Measurements from ENCODE around the gene THG1L. TPM values are rescaled to one million over a fixed set of nuclear protein-coding genes. Genes with fewer than 3 reads are reported as not detected.

The THG1L gene
- total and polyA plus RNA-seq, 10 of the 15 experiments (the other 5 are each of a cell fraction or from before 2014, with no cell fraction given), result 24.8 to 58.0 (median 34.5) TPM

DNA sequence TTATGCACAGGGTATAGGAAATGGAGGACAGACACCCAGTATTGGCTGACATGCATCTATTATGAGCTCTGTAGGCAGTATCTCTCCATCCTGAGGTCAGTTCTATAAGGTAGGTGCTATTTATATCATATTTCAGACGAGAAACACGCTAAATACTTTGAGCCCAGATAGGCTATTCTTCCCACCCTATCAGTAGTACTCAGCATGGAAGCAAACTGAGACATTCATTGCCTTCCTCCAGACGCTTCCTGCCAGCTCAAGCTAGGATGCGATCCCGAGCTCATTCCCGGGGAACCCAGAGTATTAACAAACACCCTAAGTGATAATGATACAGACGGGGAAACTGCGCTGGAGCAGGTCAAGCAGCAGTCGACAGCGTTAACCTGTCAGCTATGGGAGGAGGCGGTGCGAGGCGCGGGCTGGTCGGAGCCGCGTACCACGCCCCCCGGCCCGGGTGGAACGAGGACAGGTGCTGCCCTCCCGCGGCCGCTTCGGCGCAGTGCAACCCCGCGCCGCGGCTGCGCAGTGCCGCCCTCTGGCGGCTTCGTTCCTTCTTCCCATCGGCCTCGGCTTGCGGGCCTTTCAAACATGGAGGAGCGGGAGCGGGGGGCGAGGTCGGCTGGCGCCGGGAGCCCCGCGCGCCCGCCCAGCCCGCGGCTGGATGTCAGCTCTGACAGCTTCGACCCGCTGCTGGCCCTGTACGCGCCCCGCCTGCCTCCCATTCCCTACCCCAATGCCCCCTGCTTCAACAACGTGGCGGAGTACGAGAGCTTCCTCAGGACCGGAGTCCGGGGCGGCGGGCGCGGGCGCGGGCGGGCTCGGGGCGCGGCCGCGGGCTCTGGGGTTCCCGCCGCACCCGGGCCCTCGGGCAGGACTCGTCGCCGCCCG is 12.2 kb downstream of the THG1L start, which contains the start of gene LSM11 (continued):
- TF ChIP-seq ASH2L (IDR thresholded peaks at IDR 0.05; ENCODE audit: borderline replicate concordance, low read depth) (no peak), SREBF2 (IDR thresholded peaks at IDR 0.05; ENCODE audit: low read length) (no peak), MXI1 (IDR thresholded peaks at IDR 0.05; ENCODE audit: low read depth, low read length) (no peak), PML (IDR thresholded peaks at IDR 0.05; ENCODE audit: low read length) (no peak), ZZZ3 (IDR thresholded peaks at IDR 0.05; ENCODE audit: control insufficient read depth, insufficient read length, low read depth) (no peak), NFYA (IDR thresholded peaks at IDR 0.05; ENCODE audit: borderline replicate concordance, low read depth, low read length) (no peak), MEF2A (IDR thresholded peaks at IDR 0.05; ENCODE audit: insufficient read depth, low read depth, low read length) (0 out of 2 replicates have a peak, but pooled peaks have one; percentile 15)
- TF ChIP-seq, protein P1, sequence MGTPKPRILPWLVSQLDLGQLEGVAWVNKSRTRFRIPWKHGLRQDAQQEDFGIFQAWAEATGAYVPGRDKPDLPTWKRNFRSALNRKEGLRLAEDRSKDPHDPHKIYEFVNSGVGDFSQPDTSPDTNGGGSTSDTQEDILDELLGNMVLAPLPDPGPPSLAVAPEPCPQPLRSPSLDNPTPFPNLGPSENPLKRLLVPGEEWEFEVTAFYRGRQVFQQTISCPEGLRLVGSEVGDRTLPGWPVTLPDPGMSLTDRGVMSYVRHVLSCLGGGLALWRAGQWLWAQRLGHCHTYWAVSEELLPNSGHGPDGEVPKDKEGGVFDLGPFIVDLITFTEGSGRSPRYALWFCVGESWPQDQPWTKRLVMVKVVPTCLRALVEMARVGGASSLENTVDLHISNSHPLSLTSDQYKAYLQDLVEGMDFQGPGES (IDR thresholded peaks at IDR 0.05), result 0 out of 2 replicates have a peak, but pooled peaks have one; percentile 31
- TF ChIP-seq, protein P2, sequence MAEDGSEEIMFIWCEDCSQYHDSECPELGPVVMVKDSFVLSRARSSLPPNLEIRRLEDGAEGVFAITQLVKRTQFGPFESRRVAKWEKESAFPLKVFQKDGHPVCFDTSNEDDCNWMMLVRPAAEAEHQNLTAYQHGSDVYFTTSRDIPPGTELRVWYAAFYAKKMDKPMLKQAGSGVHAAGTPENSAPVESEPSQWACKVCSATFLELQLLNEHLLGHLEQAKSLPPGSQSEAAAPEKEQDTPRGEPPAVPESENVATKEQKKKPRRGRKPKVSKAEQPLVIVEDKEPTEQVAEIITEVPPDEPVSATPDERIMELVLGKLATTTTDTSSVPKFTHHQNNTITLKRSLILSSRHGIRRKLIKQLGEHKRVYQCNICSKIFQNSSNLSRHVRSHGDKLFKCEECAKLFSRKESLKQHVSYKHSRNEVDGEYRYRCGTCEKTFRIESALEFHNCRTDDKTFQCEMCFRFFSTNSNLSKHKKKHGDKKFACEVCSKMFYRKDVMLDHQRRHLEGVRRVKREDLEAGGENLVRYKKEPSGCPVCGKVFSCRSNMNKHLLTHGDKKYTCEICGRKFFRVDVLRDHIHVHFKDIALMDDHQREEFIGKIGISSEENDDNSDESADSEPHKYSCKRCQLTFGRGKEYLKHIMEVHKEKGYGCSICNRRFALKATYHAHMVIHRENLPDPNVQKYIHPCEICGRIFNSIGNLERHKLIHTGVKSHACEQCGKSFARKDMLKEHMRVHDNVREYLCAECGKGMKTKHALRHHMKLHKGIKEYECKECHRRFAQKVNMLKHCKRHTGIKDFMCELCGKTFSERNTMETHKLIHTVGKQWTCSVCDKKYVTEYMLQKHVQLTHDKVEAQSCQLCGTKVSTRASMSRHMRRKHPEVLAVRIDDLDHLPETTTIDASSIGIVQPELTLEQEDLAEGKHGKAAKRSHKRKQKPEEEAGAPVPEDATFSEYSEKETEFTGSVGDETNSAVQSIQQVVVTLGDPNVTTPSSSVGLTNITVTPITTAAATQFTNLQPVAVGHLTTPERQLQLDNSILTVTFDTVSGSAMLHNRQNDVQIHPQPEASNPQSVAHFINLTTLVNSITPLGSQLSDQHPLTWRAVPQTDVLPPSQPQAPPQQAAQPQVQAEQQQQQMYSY (CRISPR knock-in tag; IDR thresholded peaks at IDR 0.05), result no peak
- TF ChIP-seq, protein P3, sequence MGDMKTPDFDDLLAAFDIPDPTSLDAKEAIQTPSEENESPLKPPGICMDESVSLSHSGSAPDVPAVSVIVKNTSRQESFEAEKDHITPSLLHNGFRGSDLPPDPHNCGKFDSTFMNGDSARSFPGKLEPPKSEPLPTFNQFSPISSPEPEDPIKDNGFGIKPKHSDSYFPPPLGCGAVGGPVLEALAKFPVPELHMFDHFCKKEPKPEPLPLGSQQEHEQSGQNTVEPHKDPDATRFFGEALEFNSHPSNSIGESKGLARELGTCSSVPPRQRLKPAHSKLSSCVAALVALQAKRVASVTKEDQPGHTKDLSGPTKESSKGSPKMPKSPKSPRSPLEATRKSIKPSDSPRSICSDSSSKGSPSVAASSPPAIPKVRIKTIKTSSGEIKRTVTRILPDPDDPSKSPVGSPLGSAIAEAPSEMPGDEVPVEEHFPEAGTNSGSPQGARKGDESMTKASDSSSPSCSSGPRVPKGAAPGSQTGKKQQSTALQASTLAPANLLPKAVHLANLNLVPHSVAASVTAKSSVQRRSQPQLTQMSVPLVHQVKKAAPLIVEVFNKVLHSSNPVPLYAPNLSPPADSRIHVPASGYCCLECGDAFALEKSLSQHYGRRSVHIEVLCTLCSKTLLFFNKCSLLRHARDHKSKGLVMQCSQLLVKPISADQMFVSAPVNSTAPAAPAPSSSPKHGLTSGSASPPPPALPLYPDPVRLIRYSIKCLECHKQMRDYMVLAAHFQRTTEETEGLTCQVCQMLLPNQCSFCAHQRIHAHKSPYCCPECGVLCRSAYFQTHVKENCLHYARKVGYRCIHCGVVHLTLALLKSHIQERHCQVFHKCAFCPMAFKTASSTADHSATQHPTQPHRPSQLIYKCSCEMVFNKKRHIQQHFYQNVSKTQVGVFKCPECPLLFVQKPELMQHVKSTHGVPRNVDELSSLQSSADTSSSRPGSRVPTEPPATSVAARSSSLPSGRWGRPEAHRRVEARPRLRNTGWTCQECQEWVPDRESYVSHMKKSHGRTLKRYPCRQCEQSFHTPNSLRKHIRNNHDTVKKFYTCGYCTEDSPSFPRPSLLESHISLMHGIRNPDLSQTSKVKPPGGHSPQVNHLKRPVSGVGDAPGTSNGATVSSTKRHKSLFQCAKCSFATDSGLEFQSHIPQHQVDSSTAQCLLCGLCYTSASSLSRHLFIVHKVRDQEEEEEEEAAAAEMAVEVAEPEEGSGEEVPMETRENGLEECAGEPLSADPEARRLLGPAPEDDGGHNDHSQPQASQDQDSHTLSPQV (IDR thresholded peaks at IDR 0.05), result peak; percentile 95
- TF ChIP-seq, protein P4, sequence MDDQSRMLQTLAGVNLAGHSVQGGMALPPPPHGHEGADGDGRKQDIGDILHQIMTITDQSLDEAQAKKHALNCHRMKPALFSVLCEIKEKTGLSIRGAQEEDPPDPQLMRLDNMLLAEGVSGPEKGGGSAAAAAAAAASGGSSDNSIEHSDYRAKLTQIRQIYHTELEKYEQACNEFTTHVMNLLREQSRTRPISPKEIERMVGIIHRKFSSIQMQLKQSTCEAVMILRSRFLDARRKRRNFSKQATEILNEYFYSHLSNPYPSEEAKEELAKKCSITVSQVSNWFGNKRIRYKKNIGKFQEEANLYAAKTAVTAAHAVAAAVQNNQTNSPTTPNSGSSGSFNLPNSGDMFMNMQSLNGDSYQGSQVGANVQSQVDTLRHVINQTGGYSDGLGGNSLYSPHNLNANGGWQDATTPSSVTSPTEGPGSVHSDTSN (IDR thresholded peaks at IDR 0.05; ENCODE audit: insufficient replicate concordance, low read depth, low read length), result peak; percentile 12
- TF ChIP-seq, protein P5, sequence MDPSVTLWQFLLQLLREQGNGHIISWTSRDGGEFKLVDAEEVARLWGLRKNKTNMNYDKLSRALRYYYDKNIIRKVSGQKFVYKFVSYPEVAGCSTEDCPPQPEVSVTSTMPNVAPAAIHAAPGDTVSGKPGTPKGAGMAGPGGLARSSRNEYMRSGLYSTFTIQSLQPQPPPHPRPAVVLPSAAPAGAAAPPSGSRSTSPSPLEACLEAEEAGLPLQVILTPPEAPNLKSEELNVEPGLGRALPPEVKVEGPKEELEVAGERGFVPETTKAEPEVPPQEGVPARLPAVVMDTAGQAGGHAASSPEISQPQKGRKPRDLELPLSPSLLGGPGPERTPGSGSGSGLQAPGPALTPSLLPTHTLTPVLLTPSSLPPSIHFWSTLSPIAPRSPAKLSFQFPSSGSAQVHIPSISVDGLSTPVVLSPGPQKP (IDR thresholded peaks at IDR 0.05; ENCODE audit: low read depth, low read length), result peak; percentile 68; the same call in 1 of the 2 replicates

Measured in GM12878 (cell line).